Activated CD4-positive, alpha-beta T cell treated with anti-CD3 and anti-CD28 coated beads for 4 hours (primary cell): ENCODE data around the gene MTA3.
"Not testable (repeated sequence)": the region's sequence is repeated elsewhere in the genome, so short reads cannot be mapped to it uniquely, and the experiment has no call there.

Experiments
- DNase-seq, 2 donors: peaks; one replicate each; pipeline ENCODE4 v3.0.0-alpha.2; 2020

MTA3 gene

DNA sequence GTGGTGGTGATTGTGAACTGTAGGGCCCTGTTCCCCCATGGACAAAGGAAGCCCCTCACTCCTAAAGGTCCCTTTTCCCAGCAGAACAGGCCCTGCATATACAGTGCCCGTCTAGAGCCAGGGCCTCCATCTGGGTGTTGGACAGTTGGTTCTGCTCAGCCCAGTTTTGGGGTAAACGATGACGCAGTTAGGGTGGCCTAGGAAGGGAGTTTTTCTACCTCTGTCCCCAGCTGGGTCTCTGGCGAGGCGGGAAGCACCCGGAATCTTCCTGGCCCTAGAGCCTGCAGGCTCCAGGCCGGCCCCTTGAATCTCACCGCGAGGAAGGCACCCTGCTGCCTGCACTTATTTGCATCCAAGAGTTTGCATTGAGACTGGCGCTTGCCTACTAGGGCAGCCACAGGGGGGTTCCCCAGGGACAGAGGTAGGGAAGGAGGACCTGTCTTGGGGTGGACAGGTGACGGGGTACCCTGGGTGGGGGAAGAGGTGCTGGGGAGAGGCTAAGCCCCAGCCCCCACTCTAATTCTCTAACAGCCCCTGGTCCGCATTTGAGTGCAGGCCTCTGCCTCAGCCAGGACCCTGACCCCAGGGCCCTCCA, 529 bp upstream of the MTA3 start:
- peak in 1 of 2 donors; percentile 4 for DNase-seq

GRCh38 chr2:42569116-42569711, 782 bp downstream of the MTA3 start:
- no peak for DNase-seq

DNA sequence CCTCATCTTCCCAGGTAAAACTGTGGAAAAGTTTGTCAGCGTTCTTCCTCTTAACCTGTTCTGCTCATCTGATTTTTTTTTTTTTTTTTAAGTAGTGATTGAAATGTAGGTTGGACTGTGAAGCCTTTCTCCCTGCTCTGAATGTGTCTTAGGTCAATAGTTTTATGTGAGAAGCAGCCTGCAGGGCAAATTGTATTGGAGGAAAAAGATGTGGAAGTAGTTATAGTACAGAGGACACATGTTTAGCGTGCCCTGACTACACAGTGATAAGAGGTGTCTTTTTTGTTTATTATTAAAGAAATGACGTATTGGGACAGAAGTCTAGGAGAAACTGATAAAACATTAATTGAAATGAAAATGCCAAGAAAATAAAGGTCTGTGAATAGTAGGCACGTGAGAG, 1.5 kb downstream of the MTA3 start:
- DNase-seq: no peak

DNA sequence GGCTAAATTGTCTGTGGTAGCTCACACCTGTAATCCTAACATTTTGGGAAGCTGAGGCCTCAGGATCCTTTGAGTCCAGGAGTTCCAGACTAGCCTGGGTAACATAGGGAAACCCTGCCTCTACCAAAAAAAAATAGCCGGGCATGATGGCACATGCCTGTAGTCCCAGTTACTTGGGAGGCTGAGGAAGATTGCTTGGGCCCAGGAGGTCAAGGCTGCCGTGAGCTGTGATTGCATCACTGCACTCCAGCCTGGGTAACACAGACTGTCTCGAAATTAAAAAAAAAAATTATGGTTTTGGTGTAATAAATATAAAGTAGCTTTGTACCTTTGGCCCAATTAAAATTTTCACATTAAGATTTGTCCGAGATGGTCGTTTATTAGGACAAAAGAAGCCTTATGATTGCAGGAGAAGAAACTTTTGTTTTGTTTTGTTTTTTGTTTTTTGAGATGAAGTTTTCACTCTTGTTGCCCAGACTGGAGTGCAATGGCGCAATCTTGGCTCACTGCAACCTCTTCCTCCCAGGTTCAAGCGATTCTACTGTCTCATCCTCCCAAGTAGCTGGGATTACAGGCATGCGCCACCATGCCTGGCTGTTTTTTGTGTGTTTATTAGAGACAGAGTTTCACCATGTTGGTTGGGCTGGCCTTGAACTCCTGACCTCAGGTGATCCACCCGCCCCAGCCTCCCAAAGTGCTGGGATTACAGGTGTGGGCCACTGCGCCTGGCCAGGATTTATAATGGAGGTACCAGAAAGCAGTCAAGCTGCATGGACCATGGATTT, 4.1 kb downstream of the MTA3 start:
- DNase-seq: no peak

- no peak for DNase-seq
Observed at GRCh38 chr2:42573256-42573655, 4.8 kb downstream of the MTA3 start.

GRCh38 chr2:42575458-42576064, 7.1 kb downstream of the MTA3 start:
- no peak for DNase-seq

GRCh38 chr2:42578621-42579020, 10.2 kb downstream of the MTA3 start:
- no peak for DNase-seq

DNA sequence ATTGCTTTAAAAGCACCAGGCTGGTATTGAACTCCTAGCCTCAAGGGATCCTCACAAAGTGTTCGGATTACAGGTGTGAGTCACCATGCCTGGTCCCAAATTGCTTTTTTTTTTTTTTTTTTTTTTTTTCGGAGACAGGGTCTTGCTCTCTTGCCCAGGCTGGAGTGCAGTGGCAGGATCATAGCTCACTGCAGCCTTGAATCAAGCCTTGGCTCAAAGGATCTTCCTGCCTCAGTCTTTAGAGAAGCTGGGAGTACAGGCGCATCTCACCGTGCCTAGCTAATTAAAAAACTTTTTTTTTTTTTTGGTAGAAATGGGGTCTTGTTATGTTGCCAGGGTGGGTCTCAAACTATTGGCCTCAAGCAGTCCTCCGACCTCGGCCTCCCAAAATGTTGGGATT, 12.8 kb downstream of the MTA3 start:
- DNase-seq: no peak

- DNase-seq: not testable (repeated sequence)
Observed at GRCh38 chr2:42584628-42585027, 16.2 kb downstream of the MTA3 start.

DNA sequence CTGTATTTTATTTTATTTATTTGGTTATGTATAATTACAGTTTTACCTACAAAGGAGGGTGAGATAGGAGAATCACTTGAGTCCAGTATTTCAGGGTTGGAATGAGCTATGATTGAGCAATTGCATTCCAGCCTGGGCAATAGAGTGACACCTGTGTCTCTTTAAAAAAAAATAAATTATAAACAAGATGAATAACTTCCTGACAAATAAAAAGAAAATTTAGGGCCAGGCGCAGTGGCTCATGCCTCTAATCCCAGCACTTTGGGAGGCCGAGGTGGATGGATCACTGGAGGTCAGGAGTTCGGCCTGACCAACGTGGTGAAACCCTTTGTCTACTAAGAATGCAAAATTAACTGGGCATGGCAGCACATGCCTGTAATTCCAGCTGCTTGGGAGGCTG, 17.3 kb downstream of the MTA3 start:
- DNase-seq: no peak

- DNase-seq: no peak
Observed at GRCh38 chr2:42587526-42588117, 19.2 kb downstream of the MTA3 start.

DNA sequence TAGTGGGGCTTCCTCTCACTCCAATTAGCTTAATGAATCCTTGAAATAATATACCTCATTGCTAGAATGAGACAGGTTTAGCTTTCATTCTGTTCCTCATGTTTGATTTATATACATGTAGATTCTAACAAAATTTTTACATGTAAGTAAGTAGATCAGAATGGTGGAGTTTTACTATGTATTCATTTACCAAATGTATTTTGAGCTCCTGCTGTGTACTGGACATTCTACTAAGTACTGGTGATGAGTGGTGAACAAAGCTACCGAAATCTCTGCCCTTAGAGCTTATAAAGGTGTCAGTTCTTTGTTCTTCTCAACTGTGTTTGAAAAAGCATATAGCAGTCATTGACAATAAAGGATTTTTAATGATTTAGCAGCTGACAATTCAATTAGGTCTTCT, 19.7 kb downstream of the MTA3 start:
- DNase-seq: no peak

DNA sequence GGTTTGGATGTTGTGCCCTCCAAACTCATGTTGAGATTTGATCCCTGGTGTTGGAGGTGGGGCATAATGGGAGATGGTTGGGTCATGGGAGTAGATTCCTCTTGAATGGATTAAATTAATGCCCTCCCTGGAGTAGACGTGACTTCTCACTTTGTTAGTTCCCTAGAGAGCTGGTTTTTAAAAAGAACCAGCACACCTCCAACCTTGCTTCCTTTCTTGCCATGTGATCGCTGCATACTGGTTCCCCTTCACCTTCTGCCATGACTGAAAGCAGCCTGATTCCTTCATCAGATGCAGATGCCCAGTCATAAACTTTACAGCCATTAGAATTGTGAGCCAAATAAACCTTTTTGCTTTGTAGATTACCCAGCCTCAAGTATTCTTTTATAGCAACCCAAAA, 21.7 kb downstream of the MTA3 start:
- no peak for DNase-seq

DNA sequence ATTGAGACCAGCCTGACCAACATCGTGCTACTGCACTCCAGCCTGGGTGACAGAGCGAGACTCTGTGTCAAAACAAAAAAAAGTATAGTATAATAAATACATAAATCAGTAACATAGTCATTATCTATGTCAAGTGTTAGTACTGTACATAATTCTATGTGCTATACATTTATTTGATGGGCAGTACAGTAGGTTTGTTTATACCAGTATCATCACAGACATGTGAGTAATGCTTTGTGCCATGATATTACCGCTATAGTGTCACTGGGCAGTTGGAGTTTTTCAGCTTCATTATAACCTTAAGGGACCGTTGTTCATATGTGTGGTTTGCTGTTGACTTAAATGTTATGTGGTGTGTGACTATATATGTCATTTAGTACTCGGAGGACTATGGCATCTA, 24.9 kb downstream of the MTA3 start:
- DNase-seq: no peak

DNA sequence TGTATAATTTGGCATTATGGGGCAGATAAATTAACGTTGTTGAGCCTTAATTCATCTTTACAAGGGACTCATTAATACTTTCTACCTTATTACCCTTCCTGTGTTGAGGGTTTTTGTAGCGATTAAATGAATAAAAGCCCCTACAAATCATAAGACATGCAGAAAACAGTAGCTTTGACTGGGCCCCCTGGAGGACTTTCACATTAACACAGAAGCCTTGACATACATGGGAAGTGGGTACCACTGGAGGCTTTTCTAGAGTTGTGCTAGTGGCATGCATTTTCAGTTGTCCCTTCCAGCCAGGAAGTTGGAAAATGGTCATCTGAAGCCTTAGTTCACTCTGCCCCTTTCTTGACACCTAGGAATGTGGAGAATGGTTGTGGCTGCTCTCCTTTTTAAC, 30.2 kb downstream of the MTA3 start:
- no peak for DNase-seq

GRCh38 chr2:42601076-42601475, 32.6 kb downstream of the MTA3 start:
- no peak for DNase-seq

DNA sequence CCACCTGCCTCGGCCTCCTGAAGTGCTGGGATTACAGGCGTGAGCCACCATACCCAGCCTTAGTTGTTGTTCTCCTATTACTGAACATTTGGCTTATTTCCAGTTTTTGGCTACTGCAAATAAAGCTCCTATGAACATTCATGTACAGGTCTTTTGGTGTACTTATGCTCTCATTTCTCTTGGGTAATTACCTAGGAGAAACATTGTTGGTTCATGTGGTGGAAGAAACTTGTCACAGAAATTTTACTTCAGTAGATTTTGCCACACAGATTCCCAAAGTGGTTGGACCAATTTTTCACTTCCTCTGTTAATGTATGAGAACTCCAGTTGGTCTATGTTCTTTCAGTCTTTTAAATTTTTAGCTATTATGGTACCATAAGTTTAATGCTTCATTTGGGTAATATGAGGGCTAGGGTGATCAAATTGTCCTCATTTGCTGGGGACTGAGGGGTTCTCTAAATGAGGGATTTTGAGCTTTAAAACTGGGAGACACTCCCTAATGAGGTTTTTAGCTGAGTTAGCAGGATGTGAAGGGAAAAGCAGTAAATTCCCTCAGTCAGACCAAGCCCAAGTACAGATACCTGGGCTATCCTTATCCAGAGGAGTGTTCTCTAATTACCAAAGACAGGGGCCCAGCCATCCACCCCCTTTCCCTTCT, 33.9 kb downstream of the MTA3 start:
- DNase-seq: no peak

DNA sequence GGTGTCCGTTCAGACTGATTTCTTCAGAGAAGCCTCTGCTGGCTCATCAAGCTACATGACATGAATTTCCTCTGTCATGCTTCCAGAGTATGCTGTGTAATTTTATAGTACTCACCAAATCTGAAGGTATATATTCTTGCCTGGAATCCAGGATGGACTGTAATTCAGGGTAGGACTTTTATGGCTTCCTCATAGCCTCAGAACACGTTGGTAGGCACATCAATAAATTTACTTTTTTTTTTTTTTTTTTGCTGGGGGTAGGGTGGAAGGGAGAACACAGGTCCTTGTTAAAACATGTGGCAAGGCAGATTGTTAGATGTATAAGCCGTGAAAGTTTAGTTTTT, 34.4 kb downstream of the MTA3 start:
- no peak for DNase-seq

DNA sequence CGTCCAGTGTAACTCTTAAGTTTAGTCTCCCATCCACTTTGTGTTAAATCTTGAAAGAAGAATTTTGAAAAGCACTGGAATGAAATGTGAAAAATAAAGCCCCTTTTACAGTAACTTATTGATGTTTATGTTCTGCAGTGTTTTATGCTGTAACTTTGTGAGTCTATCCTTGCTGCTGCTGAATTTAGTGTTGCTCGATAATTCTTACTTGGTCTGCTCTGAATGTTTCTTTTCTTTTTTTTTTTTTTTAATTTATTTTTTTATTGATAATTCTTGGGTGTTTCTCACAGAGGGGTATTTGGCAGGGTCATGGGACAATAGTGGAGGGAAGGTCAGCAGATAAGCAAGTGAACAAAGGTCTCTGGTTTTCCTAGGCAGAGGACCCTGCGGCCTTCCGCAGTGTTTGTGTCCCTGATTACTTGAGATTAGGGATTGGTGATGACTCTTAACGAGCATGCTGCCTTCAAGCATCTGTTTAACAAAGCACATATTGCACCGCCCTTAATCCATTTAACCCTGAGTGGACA, 36.0 kb downstream of the MTA3 start:
- not testable (repeated sequence) for DNase-seq

GRCh38 chr2:42606166-42606565, 37.7 kb downstream of the MTA3 start:
- not testable (repeated sequence) for DNase-seq

DNA sequence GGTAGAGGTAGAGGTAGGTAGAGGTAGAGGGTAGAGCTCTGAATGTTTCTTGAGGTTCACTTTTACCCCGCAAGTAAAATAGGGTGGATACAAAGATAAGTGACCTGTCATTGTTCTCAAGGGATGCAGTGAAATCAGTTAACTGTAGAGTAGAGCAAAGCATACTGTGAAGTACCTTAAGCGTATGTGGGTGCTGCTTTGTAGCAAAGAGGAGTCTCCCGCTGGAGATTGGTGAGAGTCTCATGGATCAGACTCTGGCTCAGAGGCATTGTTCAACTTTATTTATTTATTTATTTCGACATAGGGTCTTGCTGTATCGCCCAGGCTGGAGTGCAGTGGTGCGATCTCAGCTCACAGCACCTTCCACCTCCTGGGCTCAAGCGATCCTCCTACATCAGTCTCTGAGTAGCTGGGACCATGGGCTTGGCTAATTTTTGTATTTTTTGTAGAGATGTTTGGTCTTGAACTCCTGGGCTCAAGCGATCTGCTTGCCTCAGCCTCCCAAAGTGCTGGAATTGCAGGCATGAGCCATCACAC, 38.7 kb downstream of the MTA3 start:
- no peak for DNase-seq

DNA sequence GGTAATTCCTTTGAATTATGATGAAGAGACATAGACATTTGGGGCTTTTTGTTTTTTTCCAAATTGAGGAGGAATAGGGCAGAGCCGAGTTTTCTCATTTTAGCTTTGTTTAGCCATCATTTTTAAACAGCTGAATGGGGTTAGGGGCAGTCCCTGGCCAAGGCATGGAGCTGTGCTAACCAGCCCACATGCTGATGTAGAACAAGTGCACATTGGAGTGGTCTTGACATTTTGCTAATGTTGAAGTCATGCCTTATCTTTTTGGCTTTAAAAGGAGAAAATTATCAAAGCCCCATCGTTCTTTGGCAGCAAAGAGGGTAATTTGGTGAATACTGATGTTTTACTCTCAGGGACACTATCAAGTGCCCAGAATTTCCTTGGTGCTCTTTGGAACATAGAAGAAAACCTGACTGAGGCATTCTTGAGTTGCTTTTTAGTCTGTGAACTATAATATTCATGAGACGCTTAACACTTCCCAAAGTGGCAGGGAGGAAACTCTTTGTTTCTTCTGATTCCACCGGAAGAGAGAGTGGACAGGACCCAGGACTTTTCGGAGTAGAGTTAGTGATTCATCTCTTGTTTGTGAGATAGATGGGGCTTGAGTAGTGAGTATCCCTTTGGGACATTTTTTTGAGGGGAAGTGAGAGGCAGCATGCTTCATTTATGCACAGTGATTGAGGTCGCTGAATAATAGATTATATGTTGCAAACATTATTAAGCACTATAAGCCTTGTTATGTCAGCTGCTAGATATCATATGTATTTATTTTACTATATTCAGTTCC, 45.0 kb downstream of the MTA3 start:
- DNase-seq: no peak
